Suprapubic skin (tissue), 4 donors: ENCODE measurements around the gene PDE7B. TPM values are rescaled to one million over a fixed set of nuclear protein-coding genes. Genes with fewer than 3 reads are reported as not detected.

Source experiments
- DNase-seq, 2 donors: peaks; one replicate each; pipeline ENCODE4 v3.0.0-alpha.2; 2019; ENCODE audit warnings: low spot score in 2 of 2
- H3K27ac ChIP-seq: fragments of 200-600 bp; sonication (generic); one replicate; pipeline ENCODE4 v1.5.1; 2019
- H3K27me3 ChIP-seq: fragments of 200-600 bp; sonication (generic); one replicate; pipeline ENCODE4 v1.5.1; 2019
- H3K36me3 ChIP-seq: fragments of 200-600 bp; sonication (generic); one replicate; pipeline ENCODE4 v1.5.1; 2019
- H3K4me1 ChIP-seq: fragments of 200-600 bp; sonication (generic); one replicate; pipeline ENCODE4 v1.5.1; 2019
- H3K4me3 ChIP-seq: fragments of 200-600 bp; sonication (generic); one replicate; pipeline ENCODE4 v1.5.1; 2019; ENCODE audit warnings: mild to moderate bottlenecking
- H3K9me3 ChIP-seq: fragments of 200-600 bp; sonication (generic); one replicate; pipeline ENCODE4 v1.5.1; 2019
- EP300 ChIP-seq: sonication (generic); formaldehyde crosslinking; IDR thresholded peaks from one replicate; pipeline ENCODE4 v1.6.1; 2017; ENCODE audit warnings: antibody characterized with exemption
- POLR2A ChIP-seq, 2 donors: fragments of 450-650 bp; IDR thresholded peaks; one replicate each; pipeline ENCODE4 v1.6.1; 2017; ENCODE audit warnings: antibody characterized with exemption in 2 of 2, mild to moderate bottlenecking in 2 of 2, moderate library complexity in 2 of 2
- POLR2AphosphoS5 ChIP-seq, 3 donors: sonication (generic); formaldehyde crosslinking; IDR thresholded peaks; one replicate each; pipeline ENCODE4 v1.6.1; 2017; ENCODE audit warnings: antibody characterized with exemption in 3 of 3
- WGBS: methylation state at CpG from one replicate; pipeline ENCODE4 v1.1.5; 2018; 5-methylcytosine and 5-hydroxymethylcytosine counted together
- total RNA-seq, 4 donors: library from RNA; depleted of rRNA; stranded (reverse); fragments of >200 nt; gene quantifications; one replicate each; pipeline ENCODE4 v1.1.0, GENCODE V29; 2016
- TF ChIP-seq, protein P1 (sequence below), 2 donors: fragments of 200-600 bp in 1 of 2; fragments of 450-650 bp in 1 of 2; sonication (generic) in 1 of 2; IDR thresholded peaks; one replicate each; pipeline ENCODE4 v1.5.1; 2016 to 2019; ENCODE audit warnings: antibody characterized with exemption in 2 of 2, mild to moderate bottlenecking in 1 of 2, moderate library complexity in 1 of 2

PDE7B gene
- total RNA-seq, 4 donors from 2014 or later, result 0.26 to 1.2 (median 0.62) TPM

- Histone ChIP-seq H3K27ac (no peak overlapping the region), H3K27me3 (no peaks in the 10 kb centered on the region), H3K4me3 (no peak overlapping the region), H3K36me3 (no peaks in the 10 kb centered on the region), H3K4me1 (no peaks in the 10 kb centered on the region), H3K9me3 (no peaks in the 10 kb centered on the region)
- no peak for DNase-seq
- no peak for TF ChIP-seq POLR2AphosphoS5 (IDR thresholded peaks at IDR 0.05)
- 88% methylated on average over 1 of the region's 1 CpG for WGBS
Observed at GRCh38 chr6:136184738-136185137, 333.2 kb downstream of the PDE7B start.

- Histone ChIP-seq H3K4me3 (no peak overlapping the region), H3K4me1 (no peaks in the 10 kb centered on the region), H3K9me3 (no peaks in the 10 kb centered on the region), H3K36me3 (no peaks in the 10 kb centered on the region), H3K27me3 (no peaks in the 10 kb centered on the region), H3K27ac (no peak overlapping the region)
- TF ChIP-seq EP300 (no peak), POLR2A (IDR thresholded peaks at IDR 0.05) (no peak), POLR2AphosphoS5 (IDR thresholded peaks at IDR 0.05) (no peak)
- TF ChIP-seq, protein P1, sequence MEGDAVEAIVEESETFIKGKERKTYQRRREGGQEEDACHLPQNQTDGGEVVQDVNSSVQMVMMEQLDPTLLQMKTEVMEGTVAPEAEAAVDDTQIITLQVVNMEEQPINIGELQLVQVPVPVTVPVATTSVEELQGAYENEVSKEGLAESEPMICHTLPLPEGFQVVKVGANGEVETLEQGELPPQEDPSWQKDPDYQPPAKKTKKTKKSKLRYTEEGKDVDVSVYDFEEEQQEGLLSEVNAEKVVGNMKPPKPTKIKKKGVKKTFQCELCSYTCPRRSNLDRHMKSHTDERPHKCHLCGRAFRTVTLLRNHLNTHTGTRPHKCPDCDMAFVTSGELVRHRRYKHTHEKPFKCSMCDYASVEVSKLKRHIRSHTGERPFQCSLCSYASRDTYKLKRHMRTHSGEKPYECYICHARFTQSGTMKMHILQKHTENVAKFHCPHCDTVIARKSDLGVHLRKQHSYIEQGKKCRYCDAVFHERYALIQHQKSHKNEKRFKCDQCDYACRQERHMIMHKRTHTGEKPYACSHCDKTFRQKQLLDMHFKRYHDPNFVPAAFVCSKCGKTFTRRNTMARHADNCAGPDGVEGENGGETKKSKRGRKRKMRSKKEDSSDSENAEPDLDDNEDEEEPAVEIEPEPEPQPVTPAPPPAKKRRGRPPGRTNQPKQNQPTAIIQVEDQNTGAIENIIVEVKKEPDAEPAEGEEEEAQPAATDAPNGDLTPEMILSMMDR (IDR thresholded peaks at IDR 0.05), result no peak
- DNase-seq, result no peak
- 88% methylated on average over 1 of the region's 1 CpG for WGBS
Observed at GRCh38 chr6:136186363-136186762, 334.9 kb downstream of the PDE7B start.

GRCh38 chr6:136188486-136188885 is 337.0 kb downstream of the PDE7B start:
- WGBS, result 94% methylated on average over 2 of the region's 2 CpGs
- Histone ChIP-seq H3K4me1 (no peaks in the 10 kb centered on the region), H3K27ac (no peak overlapping the region), H3K36me3 (peaks cover 5% of the 10 kb centered on the region), H3K9me3 (no peaks in the 10 kb centered on the region), H3K27me3 (no peaks in the 10 kb centered on the region), H3K4me3 (no peak overlapping the region)
- DNase-seq, result no peak
- TF ChIP-seq EP300, result no peak
- TF ChIP-seq, protein P1 (IDR thresholded peaks at IDR 0.05), result no peak
- TF ChIP-seq POLR2A (IDR thresholded peaks at IDR 0.05), result no peak
- TF ChIP-seq POLR2AphosphoS5 (IDR thresholded peaks at IDR 0.05), result no peak

DNA sequence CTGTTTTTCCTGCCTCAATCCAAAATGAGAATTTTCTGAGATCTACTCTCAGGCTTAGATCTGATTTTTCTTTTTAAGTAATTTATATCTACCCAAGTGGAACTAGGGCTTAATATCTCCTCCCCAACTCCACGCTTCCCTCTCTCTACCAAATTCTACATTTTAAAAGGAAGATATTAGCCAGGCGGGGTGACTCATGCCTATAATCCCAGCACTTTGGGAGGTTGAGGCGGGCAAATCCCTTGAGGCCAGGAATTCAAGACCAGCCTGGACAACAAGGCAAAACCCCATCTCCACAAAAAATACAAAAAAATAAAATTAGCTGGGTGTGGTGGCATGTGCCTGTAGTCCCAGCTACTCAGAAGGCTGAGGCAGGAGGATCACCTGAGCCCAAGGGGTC is 337.6 kb downstream of the PDE7B start:
- DNase-seq, result no peak
- H3K27me3 ChIP-seq, result no peaks in the 10 kb centered on the region
- 95% methylated on average over 3 of the region's 3 CpGs for WGBS
- no peaks in the 10 kb centered on the region for H3K9me3 ChIP-seq
- no peaks in the 10 kb centered on the region for H3K4me1 ChIP-seq
- no peak overlapping the region for H3K27ac ChIP-seq
- H3K36me3 ChIP-seq, result peaks cover 5% of the 10 kb centered on the region
- no peak overlapping the region for H3K4me3 ChIP-seq
- no peak for TF ChIP-seq EP300
- no peak for TF ChIP-seq POLR2A (IDR thresholded peaks at IDR 0.05)
- TF ChIP-seq, protein P1 (IDR thresholded peaks at IDR 0.05), result no peak
- no peak for TF ChIP-seq POLR2AphosphoS5 (IDR thresholded peaks at IDR 0.05)

- WGBS, result 94% methylated on average over 30 of the region's 32 CpGs
- DNase-seq, result no peak
- no peaks in the 10 kb centered on the region for H3K9me3 ChIP-seq
- H3K27me3 ChIP-seq, result no peaks in the 10 kb centered on the region
- no peaks in the 10 kb centered on the region for H3K4me1 ChIP-seq
- H3K4me3 ChIP-seq, result no peak overlapping the region
- no peak overlapping the region for H3K27ac ChIP-seq
- H3K36me3 ChIP-seq, result peaks cover 5% of the 10 kb centered on the region
- no peak for TF ChIP-seq EP300
- TF ChIP-seq POLR2A (IDR thresholded peaks at IDR 0.05), result no peak
- TF ChIP-seq, protein P1 (IDR thresholded peaks at IDR 0.05), result no peak
- TF ChIP-seq POLR2AphosphoS5 (IDR thresholded peaks at IDR 0.05), result no peak
Observed at GRCh38 chr6:136191606-136192312, 340.3 kb downstream of the PDE7B start.
